ENCODE measurements around the gene CRIM1. TPM values are rescaled to one million over a fixed set of nuclear protein-coding genes. Genes with fewer than 3 reads are reported as not detected.

Gene CRIM1
- total and polyA plus RNA-seq, 2 of the 8 experiments (the other 6 are each of a cell fraction or from before 2014, with no cell fraction given) = 9.4 to 28.4 TPM

GRCh38 chr2:36389091-36389564, 33.5 kb downstream of the CRIM1 start:
- FAIRE-seq = peak; percentile 70
- H4K91ac ChIP-seq (replicated peaks; ENCODE audit: insufficient read length, low read length) = no peak overlapping the region
- no peak overlapping the region for H2AFZ ChIP-seq (ENCODE audit: low read length)
- peaks cover 3 to 13% (median 10%) of the 10 kb centered on the region in 4 experiments for H3K4me1 ChIP-seq (replicated peaks in 1 of 4; ENCODE audit: control insufficient read depth in 3 of 4, insufficient read depth in 4 of 4, low read length in 3 of 4)
- H3K4me2 ChIP-seq (ENCODE audit: insufficient read depth in 1 of 2, low read depth in 2 of 2, low read length in 2 of 2) = no peak overlapping the region
- no peak overlapping the region for H4K8ac ChIP-seq (ENCODE audit: extremely low read depth, insufficient read depth, low read length)
- H3K9me3 ChIP-seq (ENCODE audit: insufficient read depth in 2 of 2, low read depth in 1 of 2, low read length in 1 of 2) = no peaks in the 10 kb centered on the region
- no peak overlapping the region for H2BK15ac ChIP-seq (ENCODE audit: low read length)
- H3K36me3 ChIP-seq (ENCODE audit: control insufficient read depth in 2 of 4, insufficient read depth in 4 of 4, low read length in 3 of 4) = peaks cover 0 to 3% (median 1%) of the 10 kb centered on the region in 4 experiments; a peak in 1 of 8 replicates
- H4K5ac ChIP-seq (ENCODE audit: insufficient read length, low read depth, low read length) = no peak overlapping the region
- no peaks in the 10 kb centered on the region for H3K27me3 ChIP-seq (replicated peaks in 1 of 4; ENCODE audit: control insufficient read depth in 3 of 4, extremely low read depth in 1 of 4, insufficient read depth in 3 of 4, low read length in 3 of 4)
- H4K20me1 ChIP-seq (replicated peaks in 1 of 2; ENCODE audit: control insufficient read depth in 1 of 2, insufficient read depth in 2 of 2, low read length in 2 of 2) = peaks cover 5 to 9% of the 10 kb centered on the region in 2 experiments
- H3K14ac ChIP-seq (ENCODE audit: insufficient read length) = no peak overlapping the region
- no peak for DNase-seq (ENCODE audit: low read depth in 1 of 2, low spot score in 2 of 2)
- no peak overlapping the region for H2BK5ac ChIP-seq (ENCODE audit: low read depth, low read length)
- no peak overlapping the region for H3K27ac ChIP-seq (ENCODE audit: low read depth, low read length)
- no peak overlapping the region for H2AK5ac ChIP-seq (ENCODE audit: low read depth, low read length)
- no peaks in the 10 kb centered on the region for H3K23me2 ChIP-seq (ENCODE audit: low read depth, low read length)
- ChIA-PET CTCF (ENCODE audit: partially characterized antibody) (interaction anchor here (0.6 to 2.0 kb wide), 6 partner anchors 8 to 516 kb away, joined by 3 to 5 read pairs (median 4); no protein-coding TSS in a partner anchor), POLR2A (ENCODE audit: partially characterized antibody) (interaction anchor here (0.8 to 1.3 kb wide), 3 partner anchors 15 to 57 kb away, joined by 3 to 4 read pairs (median 3); no protein-coding TSS in a partner anchor)
- peaks cover 3 to 92% of the 10 kb centered on the region in 2 experiments; a peak in 3 of 4 replicates for H3K79me2 ChIP-seq (ENCODE audit: control insufficient read depth in 1 of 2, insufficient read depth in 2 of 2, low read length in 2 of 2)
- WGBS, 2 experiments (ENCODE audit: extremely low coverage in 1 of 2, insufficient coverage in 1 of 2, insufficient read length in 1 of 2, insufficient replicate concordance in 2 of 2, low coverage in 1 of 2, low lambda C conversion rate in 2 of 2, missing lambda C conversion rate in 1 of 2) = 52% methylated on average over 5 of the region's 5 CpGs; no CpG with 5 or more reads in 1 of the 2 experiments
- no peak overlapping the region for H3K18ac ChIP-seq (ENCODE audit: extremely low read depth, low read length)
- H3K9ac ChIP-seq (replicated peaks in 1 of 4; ENCODE audit: extremely low read depth in 1 of 4, low read depth in 3 of 4, low read length in 3 of 4) = no peak overlapping the region
- no peak overlapping the region for H2BK20ac ChIP-seq (ENCODE audit: low read length)
- H3K23ac ChIP-seq (ENCODE audit: insufficient read length) = no peak overlapping the region
- no peak overlapping the region for H3K4me3 ChIP-seq (ENCODE audit: extremely low read depth in 1 of 4, insufficient read depth in 2 of 4, low read depth in 3 of 4, low read length in 4 of 4)
- H3K4ac ChIP-seq (replicated peaks; ENCODE audit: insufficient read length, low read depth, low read length) = no peak overlapping the region
- H3K56ac ChIP-seq (replicated peaks; ENCODE audit: insufficient read length, low read depth, low read length) = no peak overlapping the region
- H3K79me1 ChIP-seq (ENCODE audit: low read depth, low read length) = peaks cover 5% of the 10 kb centered on the region
- H2BK12ac ChIP-seq (ENCODE audit: low read depth, low read length) = no peak overlapping the region
- H2BK120ac ChIP-seq (replicated peaks; ENCODE audit: low read depth, low read length) = no peak overlapping the region
- TF ChIP-seq ATF3 (IDR thresholded peaks at IDR 0.05; ENCODE audit: insufficient read depth, low read depth, low read length) = no peak
- no peak for TF ChIP-seq FOSL1 (IDR thresholded peaks at IDR 0.05; ENCODE audit: insufficient read depth, low read depth, low read length)
- TF ChIP-seq RAD21 (IDR thresholded peaks at IDR 0.05 in 1 of 2, conservative IDR thresholded peaks at IDR 0.05 in 1 of 2; ENCODE audit: low read depth in 2 of 2, low read length in 2 of 2) = no peak
- no peak for TF ChIP-seq USF2 (IDR thresholded peaks at IDR 0.05; ENCODE audit: low read length)
- TF ChIP-seq HDAC2 (IDR thresholded peaks at IDR 0.05; ENCODE audit: borderline replicate concordance in 1 of 2, low read depth in 2 of 2, low read length in 2 of 2) = no peak
- TF ChIP-seq GTF2F1 (IDR thresholded peaks at IDR 0.05; ENCODE audit: borderline replicate concordance, low read depth, low read length) = no peak
- no peak for TF ChIP-seq CBX8 (IDR thresholded peaks at IDR 0.05; ENCODE audit: borderline replicate concordance, low read depth, low read length)
- TF ChIP-seq KDM1A (IDR thresholded peaks at IDR 0.05; ENCODE audit: borderline replicate concordance, low read length) = no peak
- TF ChIP-seq CBX5 (IDR thresholded peaks at IDR 0.05; ENCODE audit: low read depth, low read length) = no peak
- no peak for TF ChIP-seq JUND (IDR thresholded peaks at IDR 0.05; ENCODE audit: low read length)
- TF ChIP-seq NRF1 (IDR thresholded peaks at IDR 0.05; ENCODE audit: low read depth, low read length) = no peak
